AG04450 (cell line): ENCODE measurements around the gene RMRP. TPM values are rescaled to one million over a fixed set of nuclear protein-coding genes. Genes with fewer than 3 reads are reported as not detected.
A peak's percentile ranks its signal among the peaks of the same experiment; 100 is the strongest.

Experiments used
- CTCF ChIA-PET: fragments of 300-600, 350-600 bp; formaldehyde crosslinking; extraction: SDS; loops from one replicate; lab custom pipeline; 2022; ENCODE audit warnings: antibody characterized with exemption, inconsistent platforms; lab: Charles Lee
- POLR2A ChIA-PET: fragments of 350-600 bp; formaldehyde crosslinking; extraction: SDS; loops from one replicate; lab custom pipeline; 2021; ENCODE audit warnings: antibody characterized with exemption, inconsistent platforms; lab: Yijun Ruan, JAX
- DNase-seq: peaks from one replicate; pipeline ENCODE4 v3.0.0-alpha.2; 2011; ENCODE audit warnings: low read depth, low spot score
- H3K27ac ChIP-seq: one replicate; pipeline ENCODE4 v1.5.1; 2012; ENCODE audit warnings: low read depth, low read length, control low read depth
- H3K27me3 ChIP-seq: one replicate; pipeline ENCODE4 v1.6.0; 2012; ENCODE audit warnings: low read length; ENCODE audit not compliant: control insufficient read depth, insufficient read depth
- H3K4me3 ChIP-seq: 2 replicates; pipeline ENCODE4 v1.5.1; 2011; ENCODE audit warnings: mild to moderate bottlenecking, low read depth, low read length, control low read depth
- H3K9me3 ChIP-seq: 2 replicates; pipeline ENCODE4 v1.5.1; 2012; ENCODE audit warnings: low read length; ENCODE audit not compliant: control insufficient read depth, insufficient read depth
- CTCF ChIP-seq: IDR thresholded peaks from 2 replicates; pipeline ENCODE4 v1.5.1; 2011; ENCODE audit warnings: low read depth, low read length, control low read depth, inconsistent platforms
- polyA plus RNA-seq: library from polyadenylated mRNA; depleted of rRNA; stranded (reverse); fragments of >200 nt; gene quantifications from 2 replicates; pipeline ENCODE4 v1.2.3, GENCODE V29; 2011

The RMRP gene
- polyA plus RNA-seq, 1 experiment: 173 TPM

GRCh38 chr9:35661756-35662350 lies 4.0 kb upstream of the RMRP start:
- Histone ChIP-seq H3K9me3 (no peaks in the 10 kb centered on the region), H3K27ac (no peak overlapping the region), H3K27me3 (no peaks in the 10 kb centered on the region), H3K4me3 (no peak overlapping the region)
- CTCF ChIA-PET: interaction anchor here (1.0 to 2.4 kb wide), 17 partner anchors 8 to 129 kb away, joined by 3 to 27 read pairs (median 6); partner anchors contain the start of genes CREB3 and TLN1
- DNase-seq: no peak
- POLR2A ChIA-PET: interaction anchor here (0.5 to 2.7 kb wide), 9 partner anchors 19 to 71 kb away, joined by 3 to 17 read pairs (median 6); partner anchors contain the start of genes CREB3, TLN1 and TPM2
- TF ChIP-seq CTCF: no peak

- no peaks in the 10 kb centered on the region for H3K27me3 ChIP-seq
- CTCF ChIA-PET: interaction anchor here (0.6 to 2.4 kb wide), 25 partner anchors 9 to 219 kb away, joined by 3 to 27 read pairs (median 5); partner anchors contain the start of genes CREB3 and TLN1
- H3K9me3 ChIP-seq: peaks cover 3% of the 10 kb centered on the region; the same call in 1 of the 2 replicates
- H3K4me3 ChIP-seq: no peak overlapping the region
- peak; percentile 58 for TF ChIP-seq CTCF
- POLR2A ChIA-PET: interaction anchor here (0.6 to 2.7 kb wide), 8 partner anchors 20 to 71 kb away, joined by 3 to 17 read pairs (median 6); partner anchors contain the start of genes CREB3, TLN1 and TPM2
- DNase-seq: no peak
- no peak overlapping the region for H3K27ac ChIP-seq
Measured at GRCh38 chr9:35660966-35661415, 3.2 kb upstream of the RMRP start.

- CTCF ChIA-PET: interaction anchor here (0.6 to 3.7 kb wide), 10 partner anchors 11 to 165 kb away, joined by 3 to 30 read pairs (median 4); partner anchors contain the start of genes CREB3 and TLN1
- H3K27ac ChIP-seq: peak overlapping the region; percentile 96
- no peaks in the 10 kb centered on the region for H3K27me3 ChIP-seq
- POLR2A ChIA-PET: interaction anchor here (1.4 to 3.8 kb wide), 4 partner anchors 20 to 73 kb away, joined by 6 to 75 read pairs (median 10); partner anchors contain the start of genes CREB3, TLN1 and TPM2
- H3K4me3 ChIP-seq: peak overlapping the region; percentile 93
- no peak for DNase-seq
- H3K9me3 ChIP-seq: peaks cover 3% of the 10 kb centered on the region; the same call in 1 of the 2 replicates
- TF ChIP-seq CTCF: no peak
Measured at GRCh38 chr9:35659340-35659739, 1.5 kb upstream of the RMRP start.

- no peak for TF ChIP-seq CTCF
- CTCF ChIA-PET: interaction anchor here (0.6 to 3.7 kb wide), 13 partner anchors 11 to 166 kb away, joined by 3 to 30 read pairs (median 4); partner anchors contain the start of genes CREB3 and TLN1
Measured at GRCh38 chr9:35658968-35659220, 1.1 kb upstream of the RMRP start.

More at GRCh38 chr9:35658968-35659220, 1.1 kb upstream of the RMRP start:
- POLR2A ChIA-PET: interaction anchor here (1.4 to 3.8 kb wide), 7 partner anchors 13 to 73 kb away, joined by 5 to 75 read pairs (median 9); partner anchors contain the start of genes CREB3, TLN1 and TPM2
- peak overlapping the region; percentile 93 for H3K4me3 ChIP-seq
- H3K27me3 ChIP-seq: no peaks in the 10 kb centered on the region
- peak overlapping the region; percentile 96 for H3K27ac ChIP-seq
- no peak for DNase-seq
- peaks cover 3% of the 10 kb centered on the region; the same call in 1 of the 2 replicates for H3K9me3 ChIP-seq
